A673 (cell line): ENCODE data around the gene ZNF83. TPM values are rescaled to one million over a fixed set of nuclear protein-coding genes. Genes with fewer than 3 reads are reported as not detected.

Experiments
- BruUV-seq: library from RNA; stranded (reverse); fragments of 400-500 nt; replicated peaks from 2 replicates; lab custom pipeline; 2021; lab: Mats Ljungman, UMichigan
- CTCF ChIA-PET: fragments of 300-600 bp; sonication (Branson Sonifier 250); formaldehyde crosslinking; loops from one replicate; lab custom pipeline; 2022; ENCODE audit warnings: antibody characterized with exemption; lab: Charles Lee
- POLR2A ChIA-PET: fragments of 300-600 bp; sonication (Branson Sonifier 250); formaldehyde crosslinking; loops from one replicate; lab custom pipeline; 2022; ENCODE audit warnings: antibody characterized with exemption; ENCODE audit not compliant: low non-redundant PET; lab: Charles Lee
- DNase-seq: peaks from one replicate; pipeline ENCODE4 v3.0.0-alpha.2; 2015; ENCODE audit warnings: low spot score
- H3K27ac ChIP-seq: fragments of 200-600 bp; sonication (generic); 2 replicates; pipeline ENCODE4 v1.5.1; 2016; ENCODE audit warnings: mixed run types, low read depth, mild to moderate bottlenecking, mixed read lengths, antibody characterized with exemption, low read length; ENCODE audit not compliant: poor library complexity, severe bottlenecking
- H3K27me3 ChIP-seq: fragments of 200-600 bp; sonication (generic); replicated peaks from 2 replicates; pipeline ENCODE4 v1.6.1; 2017; ENCODE audit warnings: mixed run types, low read depth, mild to moderate bottlenecking, mixed read lengths, antibody characterized with exemption, low read length; ENCODE audit not compliant: insufficient read depth, poor library complexity
- H3K36me3 ChIP-seq: fragments of 200-600 bp; sonication (generic); 2 replicates; pipeline ENCODE4 v1.6.1; 2016; ENCODE audit warnings: mixed run types, mild to moderate bottlenecking, mixed read lengths, antibody characterized with exemption, low read length; ENCODE audit not compliant: insufficient read depth, poor library complexity, severe bottlenecking
- H3K4me1 ChIP-seq: fragments of 200-600 bp; sonication (generic); 2 replicates; pipeline ENCODE4 v1.6.1; 2017; ENCODE audit warnings: mixed run types, mild to moderate bottlenecking, mixed read lengths, antibody characterized with exemption, low read length; ENCODE audit not compliant: insufficient read depth, poor library complexity, severe bottlenecking
- H3K4me3 ChIP-seq: fragments of 200-600 bp; sonication (generic); 2 replicates; pipeline ENCODE4 v1.5.1; 2016; ENCODE audit warnings: low read depth, mixed run types, mild to moderate bottlenecking, mixed read lengths, low read length; ENCODE audit not compliant: poor library complexity, severe bottlenecking
- H3K9me3 ChIP-seq: fragments of 200-600 bp; sonication (generic); 2 replicates; pipeline ENCODE4 v1.6.1; 2016; ENCODE audit warnings: mixed run types, low read depth, mild to moderate bottlenecking, mixed read lengths, antibody characterized with exemption, low read length; ENCODE audit not compliant: poor library complexity, severe bottlenecking
- CTCF ChIP-seq: fragments of 300-800, 200-600 bp; sonication (generic); conservative IDR thresholded peaks from 2 replicates; pipeline ENCODE4 v1.5.1; 2017; ENCODE audit warnings: low read depth, mild to moderate bottlenecking, antibody characterized with exemption, low read length, moderate library complexity, mixed read lengths
- EZH2 ChIP-seq: fragments of 200-600 bp; sonication (generic); IDR thresholded peaks from 2 replicates; pipeline ENCODE4 v1.6.1; 2017; ENCODE audit warnings: borderline replicate concordance, low read depth, mild to moderate bottlenecking, mixed read lengths, antibody characterized with exemption, low read length; ENCODE audit not compliant: poor library complexity, severe bottlenecking
- intact Hi-C: fragments of 100-400 bp; cut with micrococcal nuclease; formaldehyde crosslinking; loops from one replicate; pipeline ENCODE4 v1.10.0; 2022; ENCODE audit not compliant: unreplicated experiment
- total RNA-seq: library from RNA; stranded (reverse); gene quantifications from 2 replicates; pipeline ENCODE4 v1.2.3, GENCODE V29; 2021

The ZNF83 gene
- total RNA-seq, 1 experiment from 2014 or later = 23.0 TPM

GRCh38 chr19:52660981-52661380 is 22.8 kb upstream of the ZNF83 start:
- intact Hi-C loops = no loop called here
- no peaks in the 10 kb centered on the region for H3K27me3 ChIP-seq
- TF ChIP-seq CTCF (no peak), EZH2 (no peak)
- POLR2A ChIA-PET = no interaction called here
- H3K4me1 ChIP-seq = no peaks in the 10 kb centered on the region
- CTCF ChIA-PET = no interaction called here
- H3K4me3 ChIP-seq = no peak overlapping the region
- BruUV-seq = no TSS peak
- H3K36me3 ChIP-seq = peaks cover 8% of the 10 kb centered on the region
- no peak overlapping the region for H3K27ac ChIP-seq
- H3K9me3 ChIP-seq = no peaks in the 10 kb centered on the region
- DNase-seq = no peak

- Histone ChIP-seq H3K36me3 (peaks cover 11% of the 10 kb centered on the region), H3K4me3 (no peak overlapping the region), H3K27ac (no peak overlapping the region), H3K27me3 (no peaks in the 10 kb centered on the region), H3K4me1 (no peaks in the 10 kb centered on the region), H3K9me3 (no peaks in the 10 kb centered on the region)
- TF ChIP-seq EZH2 = no peak
- TF ChIP-seq CTCF = no peak
- intact Hi-C loops = no loop called here
- ChIA-PET CTCF (no interaction called here), POLR2A (no interaction called here)
- DNase-seq = no peak
- no TSS peak for BruUV-seq
These were observed 20.9 kb upstream of the ZNF83 start for GRCh38 chr19:52659013-52659412.

GRCh38 chr19:52658595-52658994 is 20.4 kb upstream of the ZNF83 start:
- no TSS peak for BruUV-seq
- DNase-seq = no peak
- ChIA-PET POLR2A (no interaction called here), CTCF (no interaction called here)
- TF ChIP-seq EZH2 (no peak), CTCF (no peak)
- Histone ChIP-seq H3K9me3 (no peaks in the 10 kb centered on the region), H3K4me1 (no peaks in the 10 kb centered on the region), H3K27me3 (no peaks in the 10 kb centered on the region), H3K4me3 (no peak overlapping the region), H3K36me3 (peaks cover 15% of the 10 kb centered on the region), H3K27ac (no peak overlapping the region)
- intact Hi-C loops = no loop called here
